Parathyroid adenoma (tissue), 2 donors: ENCODE results near the gene JKAMP.

Experiments
- H2AFZ ChIP-seq: fragments of 300-600 bp; sonication (generic); one replicate; pipeline ENCODE4 v1.7.0; 2017; ENCODE audit warnings: antibody characterized with exemption, mild to moderate bottlenecking
- H3K27ac ChIP-seq: fragments of 300-600 bp; sonication (generic); one replicate; pipeline ENCODE4 v1.7.0; 2017
- H3K27me3 ChIP-seq: fragments of 300-600 bp; sonication (generic); one replicate; pipeline ENCODE4 v1.7.0; 2017; ENCODE audit warnings: low read length; ENCODE audit not compliant: control insufficient read depth, insufficient read depth
- H3K36me3 ChIP-seq: fragments of 300-600 bp; sonication (generic); one replicate; pipeline ENCODE4 v1.7.0; 2017; ENCODE audit warnings: low read length; ENCODE audit not compliant: control insufficient read depth, insufficient read depth
- H3K4me1 ChIP-seq: fragments of 300-600 bp; sonication (generic); one replicate; pipeline ENCODE4 v1.7.0; 2017; ENCODE audit warnings: control low read depth
- H3K4me2 ChIP-seq: fragments of 300-600 bp; sonication (generic); one replicate; pipeline ENCODE4 v1.7.0; 2017; ENCODE audit warnings: low read length
- H3K4me3 ChIP-seq: fragments of 300-600 bp; sonication (generic); one replicate; pipeline ENCODE4 v1.7.0; 2017; ENCODE audit warnings: low read depth, low read length
- H3K79me2 ChIP-seq: fragments of 300-600 bp; sonication (generic); one replicate; pipeline ENCODE4 v1.7.0; 2017; ENCODE audit warnings: control low read depth
- H3K9ac ChIP-seq: fragments of 300-600 bp; sonication (generic); one replicate; pipeline ENCODE4 v1.7.0; 2017; ENCODE audit warnings: mild to moderate bottlenecking
- H3K9me3 ChIP-seq: fragments of 300-600 bp; sonication (generic); one replicate; pipeline ENCODE4 v1.7.0; 2017; ENCODE audit warnings: low read length; ENCODE audit not compliant: control insufficient read depth
- TF ChIP-seq, protein P1 (sequence below): fragments of 300-600 bp; sonication (generic); IDR thresholded peaks from one replicate; pipeline ENCODE4 v1.7.0; 2017; ENCODE audit warnings: antibody characterized with exemption, mild to moderate bottlenecking
- donor health status: primary hyperparathyroidism.

The JKAMP gene

DNA sequence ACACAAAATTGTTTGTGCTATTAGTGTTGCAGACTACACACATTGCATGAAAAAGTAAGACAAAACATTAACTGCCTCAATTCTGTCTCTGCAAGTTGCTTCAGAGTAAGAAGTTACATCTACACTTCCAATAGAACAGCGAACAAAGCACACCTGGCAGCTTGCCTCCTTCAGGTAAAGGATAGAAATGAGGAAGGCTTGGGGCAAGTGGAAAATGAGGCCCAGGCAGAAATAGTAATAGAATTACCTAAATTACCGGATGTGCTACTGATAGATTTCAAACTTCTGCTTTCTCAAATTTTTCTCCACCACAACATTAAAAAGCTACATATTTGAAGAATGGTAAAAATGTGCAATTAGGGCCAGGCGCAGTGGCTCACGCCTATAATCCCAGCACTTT is 54.6 kb downstream of the JKAMP start:
- Histone ChIP-seq H3K27ac (no peak overlapping the region), H3K4me3 (no peak overlapping the region), H3K79me2 (no peaks in the 10 kb centered on the region), H3K27me3 (no peaks in the 10 kb centered on the region), H3K9ac (no peak overlapping the region), H3K9me3 (no peaks in the 10 kb centered on the region), H3K4me2 (no peak overlapping the region), H3K4me1 (no peaks in the 10 kb centered on the region), H2AFZ (no peak overlapping the region), H3K36me3 (no peaks in the 10 kb centered on the region)
- TF ChIP-seq, protein P1, sequence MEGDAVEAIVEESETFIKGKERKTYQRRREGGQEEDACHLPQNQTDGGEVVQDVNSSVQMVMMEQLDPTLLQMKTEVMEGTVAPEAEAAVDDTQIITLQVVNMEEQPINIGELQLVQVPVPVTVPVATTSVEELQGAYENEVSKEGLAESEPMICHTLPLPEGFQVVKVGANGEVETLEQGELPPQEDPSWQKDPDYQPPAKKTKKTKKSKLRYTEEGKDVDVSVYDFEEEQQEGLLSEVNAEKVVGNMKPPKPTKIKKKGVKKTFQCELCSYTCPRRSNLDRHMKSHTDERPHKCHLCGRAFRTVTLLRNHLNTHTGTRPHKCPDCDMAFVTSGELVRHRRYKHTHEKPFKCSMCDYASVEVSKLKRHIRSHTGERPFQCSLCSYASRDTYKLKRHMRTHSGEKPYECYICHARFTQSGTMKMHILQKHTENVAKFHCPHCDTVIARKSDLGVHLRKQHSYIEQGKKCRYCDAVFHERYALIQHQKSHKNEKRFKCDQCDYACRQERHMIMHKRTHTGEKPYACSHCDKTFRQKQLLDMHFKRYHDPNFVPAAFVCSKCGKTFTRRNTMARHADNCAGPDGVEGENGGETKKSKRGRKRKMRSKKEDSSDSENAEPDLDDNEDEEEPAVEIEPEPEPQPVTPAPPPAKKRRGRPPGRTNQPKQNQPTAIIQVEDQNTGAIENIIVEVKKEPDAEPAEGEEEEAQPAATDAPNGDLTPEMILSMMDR = no peak

DNA sequence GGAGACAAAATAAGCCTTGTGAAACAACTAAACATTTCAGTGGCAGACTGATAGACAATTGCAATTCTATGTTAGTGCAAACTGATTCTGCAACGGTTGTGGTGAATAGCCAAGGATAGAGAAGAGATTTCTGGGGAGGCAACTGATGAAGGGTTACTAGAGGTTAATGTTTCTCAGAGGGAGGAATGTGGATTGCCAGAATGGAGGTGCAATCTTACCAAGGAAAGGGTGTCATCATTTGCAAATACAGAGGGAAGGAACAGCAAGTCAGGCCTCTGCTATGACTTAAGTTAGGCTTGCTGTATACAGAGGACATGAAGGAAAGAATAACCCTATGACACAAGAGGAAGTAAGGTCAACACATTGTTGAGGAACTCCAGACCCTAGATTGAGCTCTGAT is 56.5 kb downstream of the JKAMP start:
- TF ChIP-seq, protein P1 = no peak
- Histone ChIP-seq H3K27me3 (no peaks in the 10 kb centered on the region), H2AFZ (no peak overlapping the region)

DNA sequence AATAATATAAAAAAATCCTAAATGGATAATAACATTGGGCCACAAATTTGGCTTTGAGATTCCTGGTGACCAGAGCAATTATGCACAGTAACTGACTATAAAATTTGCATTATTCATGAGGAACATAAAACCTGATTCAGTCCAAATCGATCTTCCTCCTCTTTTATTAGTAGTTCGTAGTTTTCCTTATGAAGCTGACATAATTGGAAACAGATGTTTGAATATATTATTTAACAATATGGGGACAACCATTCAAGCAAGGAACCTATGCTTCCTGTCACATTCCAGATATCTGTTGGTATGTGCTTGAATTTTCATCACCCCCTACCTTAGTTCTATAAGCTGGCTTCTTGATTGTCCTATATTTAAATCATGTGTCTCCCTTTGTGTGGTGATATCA is 57.4 kb downstream of the JKAMP start:
- no peaks in the 10 kb centered on the region for H3K9me3 ChIP-seq

More for the DNA sequence above, 56.5 kb downstream of the JKAMP start:
- Histone ChIP-seq H3K4me1 (no peaks in the 10 kb centered on the region), H3K79me2 (no peaks in the 10 kb centered on the region), H3K9ac (no peak overlapping the region), H3K4me3 (no peak overlapping the region), H3K36me3 (no peaks in the 10 kb centered on the region), H3K27ac (no peak overlapping the region), H3K9me3 (no peaks in the 10 kb centered on the region), H3K4me2 (no peak overlapping the region)

DNA sequence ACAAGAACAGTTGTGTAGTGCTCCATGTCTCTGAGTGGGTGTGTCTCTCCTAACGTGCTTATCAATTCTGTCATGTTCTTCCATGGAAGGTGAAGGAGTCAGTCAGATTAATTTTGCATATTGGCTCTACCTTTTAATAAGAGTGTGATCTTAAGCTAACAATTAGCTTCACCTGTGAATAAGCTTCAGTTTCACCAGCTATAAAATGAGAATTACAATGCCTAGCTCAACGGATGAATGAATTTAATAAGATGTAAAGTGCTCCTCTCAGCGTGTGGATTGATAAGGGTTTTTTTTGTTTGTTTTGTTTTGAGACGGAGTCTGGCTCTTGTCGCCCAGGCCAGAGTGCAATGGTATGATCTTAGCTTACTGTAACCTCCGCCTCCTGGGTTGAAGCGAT is 59.6 kb downstream of the JKAMP start:
- TF ChIP-seq, protein P1 = no peak
- Histone ChIP-seq H3K9me3 (no peaks in the 10 kb centered on the region), H3K36me3 (no peaks in the 10 kb centered on the region), H2AFZ (no peak overlapping the region), H3K4me2 (no peak overlapping the region), H3K9ac (no peak overlapping the region), H3K27me3 (no peaks in the 10 kb centered on the region), H3K4me1 (no peaks in the 10 kb centered on the region), H3K79me2 (no peaks in the 10 kb centered on the region), H3K4me3 (no peak overlapping the region), H3K27ac (no peak overlapping the region)

More for the DNA sequence above, 57.4 kb downstream of the JKAMP start:
- no peak overlapping the region for H3K4me3 ChIP-seq
- H3K79me2 ChIP-seq = no peaks in the 10 kb centered on the region
- H2AFZ ChIP-seq = no peak overlapping the region
- H3K27me3 ChIP-seq = no peaks in the 10 kb centered on the region
- H3K4me2 ChIP-seq = no peak overlapping the region
- no peak overlapping the region for H3K27ac ChIP-seq
- H3K9ac ChIP-seq = no peak overlapping the region
- H3K36me3 ChIP-seq = no peaks in the 10 kb centered on the region
- TF ChIP-seq, protein P1 = no peak
- H3K4me1 ChIP-seq = no peaks in the 10 kb centered on the region

DNA sequence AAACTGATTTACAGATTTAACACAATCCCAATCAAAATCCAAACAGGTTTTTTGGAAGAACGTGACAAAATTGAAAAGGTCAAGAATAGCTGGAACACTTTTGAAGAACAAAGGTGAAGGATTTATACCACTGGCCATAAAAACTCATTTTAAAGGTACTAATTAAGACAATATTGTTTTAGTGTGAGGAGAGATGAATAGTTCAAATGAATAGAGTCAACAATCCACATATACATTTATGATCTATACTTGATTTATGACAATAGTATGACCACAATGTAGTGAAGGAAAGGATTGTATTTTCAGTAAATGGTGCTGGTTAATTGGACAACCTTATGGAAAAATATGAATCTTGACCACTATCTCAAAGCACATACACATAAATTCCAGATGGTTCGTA is 63.0 kb downstream of the JKAMP start:
- Histone ChIP-seq H3K9me3 (no peaks in the 10 kb centered on the region), H2AFZ (no peak overlapping the region), H3K4me2 (no peak overlapping the region), H3K36me3 (no peaks in the 10 kb centered on the region), H3K4me3 (no peak overlapping the region), H3K79me2 (no peaks in the 10 kb centered on the region), H3K27me3 (no peaks in the 10 kb centered on the region), H3K27ac (no peak overlapping the region), H3K9ac (no peak overlapping the region), H3K4me1 (no peaks in the 10 kb centered on the region)
- TF ChIP-seq, protein P1 = no peak
